GM21526 (cell line): ENCODE results near the gene MLEC.
"Not testable (repeated sequence)": the region's sequence is repeated elsewhere in the genome, so short reads cannot be mapped to it uniquely, and the experiment has no call there.

Experiments used
- ATAC-seq: cut with Tn5 transposase; IDR thresholded peaks from one replicate; pipeline ENCODE4 v1.9.1; 2021; ENCODE audit warnings: moderate library complexity; ENCODE audit not compliant: unreplicated experiment, low FRiP score

Gene MLEC

GRCh38 chr12:120661432-120661831 is 25.5 kb upstream of the MLEC start:
- no peak for ATAC-seq

- ATAC-seq: peak; percentile 56
These were observed 24.1 kb upstream of the MLEC start for GRCh38 chr12:120662879-120663278.

DNA sequence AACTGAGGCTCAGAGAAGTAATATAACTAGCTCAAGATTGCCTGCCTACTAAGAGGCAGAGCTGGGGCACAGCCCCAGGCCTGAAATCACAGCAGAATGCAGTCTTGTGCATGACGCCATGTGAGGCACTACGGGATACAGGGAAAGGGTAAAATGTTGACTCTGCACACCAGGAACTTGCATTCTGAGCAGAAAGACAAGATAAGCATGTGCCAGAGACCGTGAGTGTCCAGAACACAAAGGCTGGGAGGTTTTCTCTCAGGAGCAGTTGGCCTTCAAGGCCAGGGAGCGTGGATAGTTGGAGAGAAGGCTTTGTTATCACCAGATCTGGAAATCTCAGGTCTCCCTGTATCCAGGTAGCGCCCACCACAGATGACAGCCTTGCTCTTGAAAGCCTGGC is 23.2 kb upstream of the MLEC start:
- no peak for ATAC-seq

- ATAC-seq: no peak
These were observed 20.2 kb upstream of the MLEC start for GRCh38 chr12:120666571-120667390.

GRCh38 chr12:120668091-120668867 is 18.7 kb upstream of the MLEC start:
- no peak for ATAC-seq

DNA sequence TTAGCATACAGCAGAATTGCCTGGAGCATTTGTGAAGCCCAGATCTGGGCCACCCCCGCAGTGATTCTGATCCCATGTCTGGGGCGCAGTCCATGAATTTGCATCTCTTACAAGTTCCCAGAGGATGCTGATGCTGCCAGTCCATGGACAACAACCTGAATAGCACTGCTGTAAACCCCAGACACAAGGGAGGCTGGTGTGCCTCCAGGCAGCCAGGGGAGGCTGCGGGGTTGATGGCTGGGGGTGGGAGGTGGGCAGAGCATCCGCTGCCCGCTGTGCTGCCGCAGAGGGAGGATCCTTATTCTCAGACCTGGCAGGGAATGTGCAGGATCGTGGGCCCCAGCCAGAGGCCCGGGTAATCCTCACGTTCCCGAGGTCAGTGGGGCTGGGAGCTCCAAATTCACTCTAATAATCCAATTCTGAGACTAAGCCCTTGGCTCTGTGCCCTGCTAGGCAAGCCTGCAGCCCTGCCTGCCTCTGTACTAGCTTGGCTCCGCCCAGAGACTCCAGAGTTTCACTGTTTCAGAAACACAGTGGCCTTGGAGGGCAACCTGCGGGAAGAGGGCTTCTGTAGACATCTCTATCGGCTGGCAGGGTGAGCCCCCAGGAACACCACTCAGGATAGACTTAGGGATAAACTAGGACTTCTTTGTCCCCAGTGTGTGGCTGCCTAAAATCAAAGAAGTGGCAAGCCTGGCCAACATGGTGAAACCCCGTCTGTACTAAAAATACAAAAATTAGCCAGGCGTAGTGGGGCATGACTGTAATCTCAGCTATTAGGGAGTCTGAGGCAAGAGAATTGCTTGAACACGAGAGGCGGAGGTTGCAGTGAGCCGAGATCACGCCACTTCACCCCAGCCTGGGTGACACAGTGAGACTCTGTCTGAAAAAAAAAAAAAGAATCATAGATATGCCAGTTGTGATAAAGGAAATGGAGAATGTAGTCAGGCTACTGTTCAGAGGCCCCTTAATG is 17.8 kb upstream of the MLEC start:
- ATAC-seq: no peak

DNA sequence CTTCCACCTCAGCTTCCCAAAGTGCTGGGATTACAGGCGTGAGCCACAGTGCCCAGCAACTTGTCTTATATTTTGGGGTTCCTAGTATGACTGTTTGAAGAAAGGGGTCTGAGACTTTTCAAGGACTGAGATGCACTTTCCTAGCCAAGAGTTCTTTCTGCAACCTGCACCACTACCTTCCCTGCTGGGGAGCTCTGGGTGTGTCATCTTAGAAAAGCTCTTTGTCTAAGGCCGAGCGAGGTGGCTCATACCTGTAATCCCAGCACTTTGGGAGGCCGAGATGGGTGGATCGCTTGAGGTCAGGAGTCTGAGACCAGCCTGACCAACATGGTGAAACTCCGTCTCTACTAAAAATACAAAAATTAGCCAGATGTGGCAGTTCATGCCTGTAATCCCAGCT is 16.7 kb upstream of the MLEC start:
- ATAC-seq: not testable (repeated sequence)

- no peak for ATAC-seq
These were observed 16.3 kb upstream of the MLEC start for GRCh38 chr12:120670667-120671066.

GRCh38 chr12:120674097-120674636 is 12.8 kb upstream of the MLEC start:
- ATAC-seq: no peak

- ATAC-seq: no peak
These were observed 9.0 kb upstream of the MLEC start for GRCh38 chr12:120677765-120678473.

DNA sequence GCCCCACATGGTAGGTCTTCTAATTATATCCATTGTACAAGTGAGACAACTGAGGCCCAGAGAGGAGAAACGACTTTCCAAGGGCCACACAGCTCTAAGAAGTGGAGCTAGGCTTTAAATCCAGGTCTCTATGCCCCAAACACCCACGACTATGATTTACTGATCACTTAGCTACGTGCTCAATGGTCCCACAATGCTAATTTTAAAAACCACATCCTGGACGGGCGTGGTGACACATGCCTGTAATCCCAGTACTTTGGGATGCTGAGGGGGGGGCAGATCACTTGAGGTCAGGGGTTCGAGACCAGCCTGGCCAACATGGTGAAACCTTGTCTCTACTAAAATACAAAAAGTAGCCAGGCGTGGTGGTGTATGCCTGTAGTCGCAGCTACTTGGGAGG is 8.4 kb upstream of the MLEC start:
- no peak for ATAC-seq

GRCh38 chr12:120680165-120680738 is 6.7 kb upstream of the MLEC start:
- ATAC-seq: no peak

DNA sequence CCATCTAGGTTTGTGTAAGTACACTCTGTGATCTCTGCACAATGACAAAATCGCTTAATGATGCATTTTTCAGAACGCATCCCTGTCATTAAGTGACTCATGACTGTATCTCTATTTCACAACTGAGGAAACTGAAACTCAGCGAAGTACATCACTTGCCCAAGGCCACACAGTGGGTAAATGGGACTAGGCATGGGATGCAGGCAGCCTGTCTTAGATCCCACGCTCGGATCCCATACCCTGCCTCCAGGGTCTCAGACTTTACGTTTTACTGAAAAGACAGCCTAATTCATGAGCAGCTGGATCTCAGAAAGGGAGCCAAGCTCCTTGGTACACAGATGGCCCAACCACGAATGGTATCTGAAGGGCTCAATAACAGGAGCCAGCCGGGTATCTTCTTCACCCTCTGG is 2.4 kb upstream of the MLEC start:
- no peak for ATAC-seq

DNA sequence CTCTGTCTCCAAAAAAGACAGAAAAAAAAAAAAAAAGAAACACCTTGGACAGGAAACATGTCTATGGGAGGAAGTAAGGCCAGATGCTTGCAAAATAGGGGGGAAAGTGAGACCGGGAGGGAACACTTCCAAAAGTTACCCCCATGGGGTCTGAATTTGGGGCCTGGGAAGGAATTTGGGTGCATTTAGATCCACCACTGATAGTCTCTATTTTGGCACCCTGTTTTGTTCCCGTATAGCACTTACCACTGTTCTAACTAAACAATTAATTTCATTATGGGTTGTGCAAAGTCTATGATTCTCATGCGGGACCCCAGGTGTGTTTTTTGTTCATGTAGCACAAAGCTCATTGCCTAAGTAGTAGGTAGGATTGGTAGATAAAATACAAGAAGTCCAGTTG is 1.4 kb upstream of the MLEC start:
- ATAC-seq: no peak

GRCh38 chr12:120686151-120686689 is 729 bp upstream of the MLEC start:
- ATAC-seq: peak; percentile 68

DNA sequence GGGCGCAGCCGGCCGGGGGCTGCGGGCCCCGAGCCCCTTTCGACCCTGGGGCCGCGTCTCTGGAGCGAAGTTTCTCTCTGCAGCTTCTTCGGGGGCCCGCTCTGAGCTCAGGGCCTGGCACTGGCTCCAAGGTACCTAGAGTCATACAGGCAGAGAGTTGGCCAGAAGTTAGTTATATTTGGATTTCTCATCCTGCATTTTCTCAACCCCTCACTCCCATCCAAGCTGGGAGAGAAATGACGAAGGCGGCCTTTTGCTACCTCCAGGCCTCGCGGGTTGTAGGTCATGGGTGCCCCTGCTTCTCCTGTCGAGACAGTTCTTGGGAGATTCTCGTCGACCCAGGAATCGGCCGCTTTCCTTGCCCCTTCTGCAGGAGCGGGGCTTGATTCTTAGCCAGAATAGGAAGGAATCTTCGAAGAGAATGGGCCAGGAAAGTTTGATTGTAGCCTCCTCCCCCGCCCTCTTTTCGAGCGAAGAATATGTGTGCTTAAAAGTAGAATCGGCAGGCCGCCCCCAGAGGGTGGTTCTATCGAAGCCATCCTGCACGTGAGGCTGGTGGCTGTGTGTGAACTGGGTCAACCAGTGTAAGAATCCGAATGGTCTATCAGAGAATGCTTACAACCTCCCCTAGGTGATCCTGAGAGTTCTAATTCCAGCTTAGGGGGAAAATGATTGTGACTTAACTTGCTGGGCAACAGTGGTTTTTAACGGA is 785 bp downstream of the MLEC start:
- ATAC-seq: no peak

- no peak for ATAC-seq
These were observed 1.6 kb downstream of the MLEC start for GRCh38 chr12:120688527-120689071.

- ATAC-seq: no peak
These were observed 2.6 kb downstream of the MLEC start for GRCh38 chr12:120689397-120690082.
